Activated CD4-positive, alpha-beta T cell treated with anti-CD3 and anti-CD28 coated beads, Interleukin-2, amount 50 U/mL, for 24 hours (primary cell): ENCODE results near the gene CRTC1.
"Not testable (repeated sequence)": the region's sequence is repeated elsewhere in the genome, so short reads cannot be mapped to it uniquely, and the experiment has no call there.

Experiments used
- DNase-seq, 2 donors: peaks; one replicate each; pipeline ENCODE4 v3.0.0-alpha.2; 2020; ENCODE audit warnings: low read depth in 1 of 2, low spot score in 1 of 2

CRTC1 gene

GRCh38 chr19:18668744-18669523, 14.5 kb upstream of the CRTC1 start:
- DNase-seq: no peak

GRCh38 chr19:18669524-18669817, 14.0 kb upstream of the CRTC1 start:
- DNase-seq: no peak

DNA sequence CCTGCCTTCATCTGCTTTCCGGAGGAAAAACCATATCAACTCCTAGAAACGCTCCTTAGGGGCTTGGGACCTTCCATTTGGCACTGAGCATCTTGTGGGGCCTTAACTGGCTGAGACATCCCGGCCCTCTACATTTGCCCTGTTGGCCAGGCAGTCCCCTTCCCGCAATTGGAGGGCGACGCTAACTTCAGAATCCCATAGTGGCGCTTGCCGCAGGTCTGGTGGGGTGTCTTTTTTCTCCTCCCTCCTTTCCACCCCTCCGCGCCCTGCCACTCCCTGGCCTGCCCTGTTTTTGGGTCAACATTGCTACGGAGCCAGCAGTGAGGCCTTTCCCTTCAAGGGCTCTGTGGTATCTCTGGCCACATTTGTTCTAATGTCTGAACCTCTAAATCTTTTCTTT, 13.6 kb upstream of the CRTC1 start:
- DNase-seq: no peak

GRCh38 chr19:18670312-18670711, 13.2 kb upstream of the CRTC1 start:
- no peak for DNase-seq

- no peak for DNase-seq
These were observed 12.0 kb upstream of the CRTC1 start for GRCh38 chr19:18671303-18672043.

- no peak for DNase-seq
These were observed 11.4 kb upstream of the CRTC1 start for GRCh38 chr19:18672044-18672451.

DNA sequence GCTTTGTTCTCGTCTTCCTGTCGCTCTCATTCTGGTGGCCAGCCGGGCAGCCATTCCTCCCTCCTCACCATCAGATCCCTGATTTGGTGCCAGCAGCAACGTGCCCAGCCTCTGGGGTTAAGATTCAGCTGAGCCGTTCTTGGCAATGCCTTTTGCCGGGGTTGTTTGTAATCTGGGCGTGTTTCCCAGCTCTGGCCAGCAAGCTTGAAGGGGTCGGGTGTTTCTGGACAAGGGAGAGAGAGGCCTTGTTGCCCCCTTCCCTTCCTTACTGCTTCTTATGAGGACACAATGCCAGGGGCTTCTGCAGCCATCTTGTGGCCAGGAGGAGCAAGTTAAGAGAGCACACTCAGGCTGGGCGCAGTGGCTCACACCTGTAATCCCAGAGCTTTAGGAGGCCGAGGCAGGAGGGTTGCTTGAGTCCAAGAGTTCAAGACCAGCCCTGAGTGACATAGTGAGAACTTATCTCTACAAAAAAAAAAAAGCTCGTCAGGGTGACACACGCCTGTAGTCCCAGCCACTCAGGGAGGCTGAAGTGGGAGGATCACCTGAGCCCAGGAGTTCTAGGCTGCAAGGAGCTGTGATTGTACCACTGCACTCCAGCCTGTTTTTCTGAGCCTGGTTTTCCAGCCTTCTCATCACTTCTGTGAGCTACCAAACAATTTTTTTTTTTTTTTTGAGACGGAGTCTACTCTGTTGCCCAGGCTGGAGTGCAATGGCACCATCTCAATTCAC, 10.7 kb upstream of the CRTC1 start:
- no peak for DNase-seq

- no peak for DNase-seq
These were observed 8.9 kb upstream of the CRTC1 start for GRCh38 chr19:18674616-18675015.

DNA sequence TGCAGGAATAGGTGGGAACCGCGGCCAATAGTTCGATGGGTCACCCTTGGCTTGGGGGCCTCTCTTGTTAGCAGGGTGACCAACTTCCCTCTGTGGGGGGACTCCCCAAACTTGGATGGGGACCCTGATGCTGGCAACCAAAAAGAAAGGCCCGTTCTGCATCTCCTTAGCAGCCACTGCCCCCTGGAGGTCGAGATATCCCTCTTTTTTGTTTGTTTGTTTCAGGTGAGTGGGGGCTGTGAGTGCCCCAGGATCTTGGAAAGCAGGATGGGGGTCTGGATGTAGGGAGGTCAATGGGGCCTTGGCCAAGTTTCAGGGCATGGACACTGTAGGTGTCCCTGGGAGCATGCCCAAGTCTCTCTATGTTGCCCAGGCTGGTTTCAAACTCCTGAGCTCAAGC, 7.7 kb upstream of the CRTC1 start:
- no peak for DNase-seq

GRCh38 chr19:18676692-18677091, 6.8 kb upstream of the CRTC1 start:
- DNase-seq: no peak

- DNase-seq: no peak
These were observed 6.3 kb upstream of the CRTC1 start for GRCh38 chr19:18677156-18677555.

GRCh38 chr19:18680148-18680547, 3.3 kb upstream of the CRTC1 start:
- not testable (repeated sequence) for DNase-seq

GRCh38 chr19:18682807-18683108, 722 bp upstream of the CRTC1 start:
- no peak for DNase-seq

DNA sequence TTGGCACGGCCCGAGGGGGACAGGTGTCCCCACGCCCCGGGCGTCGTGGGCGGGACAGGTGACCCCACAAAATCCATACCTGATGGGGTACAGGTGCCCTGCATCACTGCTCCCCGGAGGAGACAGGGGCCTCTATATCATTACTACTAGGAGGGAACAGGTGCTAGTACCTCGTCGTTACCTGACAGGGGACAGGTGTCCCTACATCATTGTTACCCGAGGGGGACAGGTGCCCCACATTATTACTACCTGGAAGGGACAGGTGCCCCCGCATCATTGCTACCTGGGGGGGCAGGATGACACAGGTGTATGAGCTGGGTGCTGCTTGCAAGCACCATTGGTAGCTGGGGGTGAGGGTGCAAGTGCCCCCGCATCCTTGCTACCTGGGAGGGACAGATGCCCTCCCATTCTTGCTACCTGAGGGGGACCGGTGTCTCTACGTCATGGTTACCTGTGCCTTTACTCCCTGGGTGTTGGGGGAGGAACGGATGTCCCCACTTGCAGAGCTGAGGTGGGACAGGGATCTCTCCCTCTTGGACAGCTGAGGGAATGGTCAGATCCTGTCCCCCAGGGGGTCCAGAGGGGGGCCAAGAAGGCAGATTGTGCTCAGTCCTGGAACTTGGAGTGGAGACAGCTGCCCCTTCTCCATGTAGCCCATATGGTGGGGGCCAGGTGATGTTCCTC, 620 bp downstream of the CRTC1 start:
- DNase-seq: no peak

- no peak for DNase-seq
These were observed 1.1 kb downstream of the CRTC1 start for GRCh38 chr19:18684642-18684993.

DNA sequence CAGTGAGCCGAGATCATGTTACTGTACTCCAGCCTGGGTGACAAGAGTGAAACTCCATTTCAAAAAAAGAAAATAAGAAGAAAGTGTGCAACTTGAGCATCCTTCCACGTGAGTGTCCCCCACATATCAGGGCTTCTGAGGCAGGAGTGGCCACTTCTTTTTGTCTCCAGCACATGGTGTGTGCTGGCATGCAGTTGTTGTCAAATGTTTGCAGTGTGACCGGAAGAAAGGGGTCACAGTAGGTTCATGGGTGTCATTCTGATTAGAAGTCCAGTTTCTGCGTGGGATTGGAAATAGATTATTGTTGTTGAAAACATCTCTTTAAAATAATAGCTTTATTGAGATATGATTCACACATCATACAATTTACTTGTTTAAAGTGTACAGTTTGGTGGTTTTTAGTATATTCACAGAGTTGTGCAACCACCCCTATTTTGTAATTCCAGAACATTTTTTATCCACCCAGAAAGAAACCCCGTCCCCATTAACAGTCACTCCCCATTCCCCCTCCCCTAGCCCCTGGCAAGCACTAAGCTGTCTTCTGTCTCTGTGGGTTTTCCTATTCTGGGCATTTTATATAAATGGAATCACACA, 2.2 kb downstream of the CRTC1 start:
- no peak for DNase-seq

- DNase-seq: no peak
These were observed 4.4 kb downstream of the CRTC1 start for GRCh38 chr19:18687740-18688465.

DNA sequence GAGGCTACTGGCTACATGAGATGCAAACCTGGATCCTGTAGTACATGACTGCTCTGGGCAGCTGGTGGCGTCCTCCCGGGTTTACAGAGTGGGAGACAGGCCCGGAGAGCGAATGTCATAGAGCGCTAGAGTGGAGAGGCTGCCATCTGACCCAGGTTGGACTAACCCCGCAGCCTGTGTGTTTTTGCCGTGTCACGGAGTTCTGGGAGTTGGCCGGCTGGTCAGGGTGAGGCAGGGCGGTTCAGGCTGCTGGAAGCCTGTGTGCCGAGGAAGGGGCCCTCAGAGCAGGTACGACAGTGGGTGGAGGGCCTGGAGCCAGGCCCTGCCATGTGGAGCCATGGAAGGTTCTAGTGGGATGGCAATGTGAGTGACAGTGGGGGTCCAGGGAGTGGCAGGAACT, 12.5 kb downstream of the CRTC1 start:
- no peak for DNase-seq

- no peak for DNase-seq
These were observed 14.2 kb downstream of the CRTC1 start for GRCh38 chr19:18697680-18698079.

- no peak for DNase-seq
These were observed 15.1 kb downstream of the CRTC1 start for GRCh38 chr19:18698321-18699167.
